Limb (tissue), 2 donors: ENCODE data around the gene KRTAP10-2.

Experiments used
- DNase-seq, 2 donors: peaks; one replicate each; pipeline ENCODE4 v3.0.0-alpha.2; 2016; ENCODE audit errors: extremely low spot score in 2 of 2

Gene KRTAP10-2

GRCh38 chr21:44515359-44516165, 35.7 kb downstream of the KRTAP10-2 start:
- DNase-seq = no peak

GRCh38 chr21:44514746-44515358, 36.5 kb downstream of the KRTAP10-2 start:
- DNase-seq = no peak

GRCh38 chr21:44514218-44514520, 37.1 kb downstream of the KRTAP10-2 start:
- DNase-seq = no peak

- no peak for DNase-seq
Observed at GRCh38 chr21:44513389-44514217, 37.7 kb downstream of the KRTAP10-2 start.

GRCh38 chr21:44512496-44513388, 38.6 kb downstream of the KRTAP10-2 start:
- DNase-seq = no peak

GRCh38 chr21:44511938-44512275, 39.4 kb downstream of the KRTAP10-2 start:
- DNase-seq = no peak

GRCh38 chr21:44511219-44511937, 39.9 kb downstream of the KRTAP10-2 start:
- DNase-seq = no peak

- peak; percentile 12 to 74 for DNase-seq
Observed at GRCh38 chr21:44510508-44511218, 40.6 kb downstream of the KRTAP10-2 start.

GRCh38 chr21:44510109-44510507, 41.2 kb downstream of the KRTAP10-2 start:
- DNase-seq = no peak

GRCh38 chr21:44509539-44509938, 41.8 kb downstream of the KRTAP10-2 start:
- no peak for DNase-seq

GRCh38 chr21:44508711-44509445, 42.4 kb downstream of the KRTAP10-2 start:
- no peak for DNase-seq

GRCh38 chr21:44508426-44508710, 42.9 kb downstream of the KRTAP10-2 start:
- no peak for DNase-seq

GRCh38 chr21:44507673-44508425, 43.5 kb downstream of the KRTAP10-2 start:
- DNase-seq = no peak

GRCh38 chr21:44506279-44507255, 44.7 kb downstream of the KRTAP10-2 start:
- no peak for DNase-seq

- no peak for DNase-seq
Observed at GRCh38 chr21:44505673-44506278, 45.5 kb downstream of the KRTAP10-2 start.

- no peak for DNase-seq
Observed at GRCh38 chr21:44503901-44504399, 47.4 kb downstream of the KRTAP10-2 start.
